Measurements from ENCODE around the gene EFEMP1.

EFEMP1 gene

GRCh38 chr2:55844986-55845385, 78.6 kb downstream of the EFEMP1 start:
- ChIA-PET POLR2A (no interaction called here), CTCF (interaction anchor here (1.1 to 1.7 kb wide), 2 partner anchors 44 to 116 kb away, joined by 3 to 7 read pairs; no protein-coding TSS in a partner anchor)
- TF ChIP-seq CTCF (IDR thresholded peaks at IDR 0.05; ENCODE audit: insufficient read depth, low read length, missing control alignments), result no peak
- no peak for DNase-seq (ENCODE audit: low read depth, low spot score)
- H3K4me3 ChIP-seq (ENCODE audit: low read depth, low read length), result no peak overlapping the region

- TF ChIP-seq CTCF (IDR thresholded peaks at IDR 0.05; ENCODE audit: insufficient read depth, low read length, missing control alignments), result no peak
- ChIA-PET CTCF (interaction anchor here (1.1 to 1.7 kb wide), 3 partner anchors 43 to 117 kb away, joined by 3 to 7 read pairs (median 5); no protein-coding TSS in a partner anchor), POLR2A (interaction anchor here (1.2 kb wide), 2 partner anchors 18 to 149 kb away, joined by 3 to 5 read pairs; no protein-coding TSS in a partner anchor)
- H3K4me3 ChIP-seq (ENCODE audit: low read depth, low read length), result no peak overlapping the region
- no peak for DNase-seq (ENCODE audit: low read depth, low spot score)
These were observed 79.6 kb downstream of the EFEMP1 start for GRCh38 chr2:55843994-55844345.

- peak; percentile 99 for DNase-seq (ENCODE audit: low read depth, low spot score)
- H3K4me3 ChIP-seq (ENCODE audit: low read depth, low read length), result no peak overlapping the region
- no peak for TF ChIP-seq CTCF (IDR thresholded peaks at IDR 0.05; ENCODE audit: insufficient read depth, low read length, missing control alignments)
- POLR2A ChIA-PET, result interaction anchor here (1.2 kb wide), 2 partner anchors 19 to 149 kb away, joined by 3 to 5 read pairs; no protein-coding TSS in a partner anchor
- CTCF ChIA-PET, result interaction anchor here (1.2 to 1.7 kb wide), 3 partner anchors 14 to 118 kb away, joined by 4 to 7 read pairs (median 5); no protein-coding TSS in a partner anchor
These were observed 80.2 kb downstream of the EFEMP1 start for GRCh38 chr2:55843096-55843993.

GRCh38 chr2:55842046-55842445, 81.5 kb downstream of the EFEMP1 start:
- H3K4me3 ChIP-seq (ENCODE audit: low read depth, low read length), result no peak overlapping the region
- CTCF ChIA-PET, result no interaction called here
- no peak for DNase-seq (ENCODE audit: low read depth, low spot score)
- TF ChIP-seq CTCF (IDR thresholded peaks at IDR 0.05; ENCODE audit: insufficient read depth, low read length, missing control alignments), result no peak
- POLR2A ChIA-PET, result no interaction called here

- POLR2A ChIA-PET, result no interaction called here
These were observed 83.1 kb downstream of the EFEMP1 start for GRCh38 chr2:55840460-55840859.

More at GRCh38 chr2:55840460-55840859, 83.1 kb downstream of the EFEMP1 start:
- CTCF ChIA-PET, result interaction anchor here (1.1 to 1.6 kb wide), 4 partner anchors 38 to 121 kb away, joined by 3 read pairs; no protein-coding TSS in a partner anchor
- TF ChIP-seq CTCF (IDR thresholded peaks at IDR 0.05; ENCODE audit: insufficient read depth, low read length, missing control alignments), result no peak
- H3K4me3 ChIP-seq (ENCODE audit: low read depth, low read length), result no peak overlapping the region
- no peak for DNase-seq (ENCODE audit: low read depth, low spot score)

All from AG04449 (cell line).